Ovary (tissue), 3 donors: ENCODE results near the gene CADPS2.

Experiments
- CTCF ChIP-seq, 3 donors: fragments of 450-650 bp in 2 of 3; fragments of 200-600 bp in 1 of 3; IDR thresholded peaks; one replicate each; pipeline versions ENCODE4 v1.5.1 to v1.8.0; 2016 to 2022; ENCODE audit warnings: antibody characterized with exemption in 3 of 3, mild to moderate bottlenecking in 1 of 3
- POLR2A ChIP-seq: fragments of 450-650 bp; IDR thresholded peaks from one replicate; pipeline ENCODE4 v1.6.1; 2017; ENCODE audit warnings: antibody characterized with exemption, mild to moderate bottlenecking, moderate library complexity
- donor health status: DM: no; HTN: no; CAD: no.

GRCh38 chr7:122544463-122544862 is 341.8 kb downstream of the CADPS2 start:
- no peak for TF ChIP-seq CTCF (IDR thresholded peaks at IDR 0.05)
- no peak for TF ChIP-seq POLR2A
